K562 (cell line): ENCODE results near the gene IL7R. TPM values are rescaled to one million over a fixed set of nuclear protein-coding genes. Genes with fewer than 3 reads are reported as not detected.

ENCODE experiments used
- ATAC-seq: fragments of 200-7000 bp; cut with Tn5 transposase; 3 replicates; pipeline ENCODE4 v1.9.1; 2020; ENCODE audit warnings: moderate library complexity
- BruUV-seq: library from RNA; stranded (reverse); fragments of 400-500 nt; replicated peaks from 2 replicates; lab custom pipeline; 2021; lab: Mats Ljungman, UMichigan
- CTCF ChIA-PET: fragments of 300-600 bp; formaldehyde crosslinking; extraction: SDS; loops from one replicate; lab custom pipeline; 2021; ENCODE audit warnings: low intra/inter-chr PET ratio; lab: Yijun Ruan, JAX
- POLR2A ChIA-PET: fragments of 300-600, 350-650 bp; sonication (Branson Sonifier 250); formaldehyde crosslinking; extraction: SDS; loops from one replicate; lab custom pipeline; 2021; ENCODE audit warnings: antibody characterized with exemption, inconsistent platforms; lab: Yijun Ruan, JAX
- DNase-seq, 4 experiments: peaks; one replicate each; pipeline versions ENCODE4 v3.0.0 to v3.0.0-alpha.2; 2011 to 2018; ENCODE audit warnings: low spot score in 3 of 4, mixed read lengths in 3 of 4; ENCODE audit errors: extremely low read depth in 1 of 4
- FAIRE-seq: peaks from 2 replicates; lab custom pipeline; 2011; peaks lifted over from hg19 to GRCh38; lab: Jason Lieb, UNC
- H2AFZ ChIP-seq: 2 replicates; pipeline ENCODE4 v1.6.0; 2011; ENCODE audit warnings: low read depth, low read length, control low read depth, inconsistent platforms
- H3K27ac ChIP-seq: fragments of 200-600 bp; 3 replicates; pipeline ENCODE4 v1.8.0; 2011; ENCODE audit warnings: low read depth, mild to moderate bottlenecking, control low read depth, inconsistent platforms, low read length, moderate library complexity, mixed read lengths; ENCODE audit errors: extremely low read depth
- H3K27me3 ChIP-seq, 2 experiments: fragments of 300-600 bp in 1 of 2; 2 replicates in 1 of 2; 3 replicates in 1 of 2; pipeline versions ENCODE4 v1.6.0 to v1.8.0; 2011; ENCODE audit warnings: inconsistent platforms in 2 of 2, low read length in 2 of 2, mild to moderate bottlenecking in 1 of 2, mixed read lengths in 1 of 2, moderate library complexity in 1 of 2; ENCODE audit not compliant: control insufficient read depth in 2 of 2, insufficient read depth in 2 of 2
- H3K36me3 ChIP-seq: fragments of 300-600 bp; 3 replicates; pipeline ENCODE4 v1.8.0; 2011; ENCODE audit warnings: mild to moderate bottlenecking, low read length, inconsistent platforms; ENCODE audit not compliant: control insufficient read depth, insufficient read depth
- H3K4me1 ChIP-seq, 2 experiments: fragments of 200-600 bp in 1 of 2; replicated peaks in 1 of 2; 2 replicates in 1 of 2; 3 replicates in 1 of 2; pipeline versions ENCODE4 v1.5.1 to v1.8.0; 2011; ENCODE audit warnings: inconsistent platforms in 2 of 2, low read length in 2 of 2, mild to moderate bottlenecking in 1 of 2, mixed read lengths in 1 of 2, moderate library complexity in 1 of 2; ENCODE audit not compliant: control insufficient read depth in 2 of 2, insufficient read depth in 2 of 2
- H3K4me2 ChIP-seq: 2 replicates; pipeline ENCODE4 v1.6.1; 2011; ENCODE audit warnings: low read length, control low read depth, inconsistent platforms, mixed read lengths; ENCODE audit not compliant: insufficient read depth
- H3K4me3 ChIP-seq: fragments of 200-600 bp; sonication (generic), shearing (Covaris generic); 2 replicates; pipeline ENCODE4 v1.5.1; 2016; ENCODE audit warnings: control low read depth, inconsistent platforms
- H3K79me2 ChIP-seq: fragments of 200-600 bp; 3 replicates; pipeline ENCODE4 v1.8.0; 2011; ENCODE audit warnings: low read length, inconsistent platforms; ENCODE audit not compliant: control insufficient read depth, insufficient read depth
- H3K9ac ChIP-seq, 2 experiments: 2 replicates each; pipeline versions ENCODE4 v1.6.0 to v1.6.1; 2011; ENCODE audit warnings: low read depth in 2 of 2, low read length in 2 of 2, control low read depth in 1 of 2, inconsistent platforms in 1 of 2, mild to moderate bottlenecking in 1 of 2, mixed read lengths in 1 of 2; ENCODE audit not compliant: insufficient read depth in 1 of 2
- H3K9me1 ChIP-seq: one replicate; pipeline ENCODE4 v1.6.0; 2011; ENCODE audit warnings: inconsistent platforms, mild to moderate bottlenecking, low read length, moderate library complexity; ENCODE audit not compliant: control insufficient read depth, insufficient read depth
- H3K9me3 ChIP-seq: replicated peaks from 2 replicates; pipeline ENCODE4 v1.5.1; 2011; ENCODE audit warnings: low read depth, low read length, inconsistent platforms; ENCODE audit not compliant: control insufficient read depth, insufficient read depth
- H4K20me1 ChIP-seq: replicated peaks from 2 replicates; pipeline ENCODE4 v1.6.1; 2011; ENCODE audit warnings: low read length, inconsistent platforms, mixed read lengths; ENCODE audit not compliant: control insufficient read depth, insufficient read depth
- GATAD2A ChIP-seq: fragments of 450-650 bp; IDR thresholded peaks from 2 replicates; pipeline ENCODE4 v1.6.1; 2017
- HDAC6 ChIP-seq: IDR thresholded peaks from 2 replicates; pipeline ENCODE4 v1.6.1; 2012; ENCODE audit warnings: low read depth, mild to moderate bottlenecking, control low read depth, inconsistent platforms, low read length, moderate library complexity
- MAX ChIP-seq: sonication (generic); formaldehyde crosslinking; IDR thresholded peaks from 2 replicates; pipeline ENCODE4 v1.9.0; 2022; ENCODE audit warnings: mild to moderate bottlenecking, missing genetic modification reagents
- POLR2AphosphoS5 ChIP-seq: IDR thresholded peaks from 2 replicates; pipeline ENCODE4 v1.6.1; 2011; ENCODE audit warnings: mild to moderate bottlenecking, low read depth, low read length, moderate library complexity; ENCODE audit not compliant: control insufficient read depth, insufficient read depth
- PRPF4 ChIP-seq: fragments of 200-400 bp; formaldehyde crosslinking; IDR thresholded peaks from one replicate; pipeline ENCODE4 v1.6.1; 2017; ENCODE audit warnings: low read length, low read depth, mild to moderate bottlenecking; ENCODE audit not compliant: insufficient read depth, poor library complexity, severe bottlenecking
- SRSF3 ChIP-seq: fragments of 200-400 bp; formaldehyde crosslinking; IDR thresholded peaks from 2 replicates; pipeline ENCODE4 v1.6.1; 2016; ENCODE audit warnings: mild to moderate bottlenecking, low read length, moderate library complexity; ENCODE audit not compliant: insufficient read depth
- STAG1 ChIP-seq: sonication (generic); formaldehyde crosslinking; IDR thresholded peaks from 2 replicates; pipeline ENCODE4 v1.5.0; 2020; ENCODE audit warnings: missing genetic modification reagents, borderline replicate concordance
- STAT5A ChIP-seq: IDR thresholded peaks from 2 replicates; pipeline ENCODE4 v1.6.1; 2012; ENCODE audit warnings: low read length, inconsistent platforms, borderline replicate concordance
- XRCC4 ChIP-seq: IDR thresholded peaks from one replicate; pipeline ENCODE4 v1.6.1; 2011; ENCODE audit not compliant: insufficient read depth, insufficient read length; ENCODE audit errors: extremely low read depth
- ZNF24 ChIP-seq: fragments of 450-650 bp; IDR thresholded peaks from 2 replicates; pipeline ENCODE4 v1.6.1; 2016
- ZNF699 ChIP-seq: fragments of 250-450 bp; sonication (Bioruptor Pico); IDR thresholded peaks from 2 replicates; pipeline ENCODE4 v1.8.0; 2021; ENCODE audit warnings: mild to moderate bottlenecking, moderate library complexity; ENCODE audit not compliant: insufficient replicate concordance
- WGBS: fragments of 100-300 bp; shearing (Covaris generic); methylation state at CpG from one replicate; pipeline ENCODE4 v1.1.6; 2016; ENCODE audit warnings: low coverage, mixed read lengths; ENCODE audit not compliant: insufficient coverage; ENCODE audit errors: missing lambda C conversion rate; 5-methylcytosine and 5-hydroxymethylcytosine counted together
- in situ Hi-C: fragments of 300-500 bp; cut with MboI; formaldehyde crosslinking; loops from 4 replicates; pipeline ENCODE4 v1.15.0; 2018; ENCODE audit warnings: inconsistent platforms, mixed read lengths
- intact Hi-C: fragments of 100-400 bp; cut with micrococcal nuclease; formaldehyde crosslinking; loops from 2 replicates; pipeline ENCODE4 v1.14.2; 2022
- polyA plus RNA-seq, 8 experiments: library from polyadenylated mRNA; depleted of rRNA in 4 of 8; stranded (reverse) in 5 of 8; unstranded in 3 of 8; fragments of >200 nt; fragmentation: Nextera tagmentation in 2 of 8; fragmentation: Illumina TruSeq in 1 of 8; extraction: Ambion mirVana in 2 of 8; extraction: Trizol in 1 of 8; gene quantifications; 2 replicates each; pipeline versions ENCODE4 v1.2.1 to v1.2.3, GENCODE V29; 2011 to 2014; ENCODE audit warnings: inconsistent platforms in 1 of 8, missing spikeins in 1 of 8
- total RNA-seq, 7 experiments: library from RNA; depleted of rRNA in 6 of 7; stranded (reverse); fragments of >200 nt in 6 of 7; fragmentation: Illumina TruSeq in 2 of 7; extraction: Trizol in 2 of 7; gene quantifications; 2 replicates each; pipeline versions ENCODE4 v1.2.1 to v1.2.3, GENCODE V29; 2011 to 2021; ENCODE audit warnings: low replicate concordance in 1 of 7

The IL7R gene
- total and polyA plus RNA-seq, 9 of the 15 experiments (the other 6 are each of a cell fraction or from before 2014, with no cell fraction given): 0.04 to 0.98 (median 0.09) TPM; not detected in 3

GRCh38 chr5:35863159-35863558, 6.5 kb downstream of the IL7R start:
- TF ChIP-seq ZNF24 (no peak), MAX (CRISPR knock-in tag) (no peak), STAT5A (no peak), STAG1 (no peak), ZNF699 (CRISPR knock-in tag) (no peak), XRCC4 (no peak), PRPF4 (no peak), HDAC6 (no peak), GATAD2A (no peak), POLR2AphosphoS5 (no peak), SRSF3 (no peak)
- H3K9me3 ChIP-seq: no peaks in the 10 kb centered on the region
- intact Hi-C loops (no loop called here), in situ Hi-C loops (no loop called here)
- no peak overlapping the region for H3K4me3 ChIP-seq
- no peak for ATAC-seq
- no peak overlapping the region for H2AFZ ChIP-seq
- WGBS: 2% methylated on average over 3 of the region's 3 CpGs
- no peak overlapping the region for H3K4me2 ChIP-seq
- no peak for DNase-seq
- no peaks in the 10 kb centered on the region for H3K4me1 ChIP-seq
- no peaks in the 10 kb centered on the region for H4K20me1 ChIP-seq
- H3K27me3 ChIP-seq: no peaks in the 10 kb centered on the region
- CTCF ChIA-PET: no interaction called here
- POLR2A ChIA-PET: interaction anchor here (0.6 to 0.9 kb wide), 2 partner anchors 9 to 403 kb away, joined by 3 read pairs; no protein-coding TSS in a partner anchor
- H3K9ac ChIP-seq: no peak overlapping the region
- no peak overlapping the region for H3K27ac ChIP-seq
- no peaks in the 10 kb centered on the region for H3K9me1 ChIP-seq
- no peaks in the 10 kb centered on the region for H3K79me2 ChIP-seq
- H3K36me3 ChIP-seq: no peaks in the 10 kb centered on the region
- no peak for FAIRE-seq
- no TSS peak for BruUV-seq
